Neuron (in vitro differentiated cells): ENCODE data around the gene CCDC63.
"Not testable (repeated sequence)": the region's sequence is repeated elsewhere in the genome, so short reads cannot be mapped to it uniquely, and the experiment has no call there.

Experiments
- H2AFZ ChIP-seq: one replicate; pipeline ENCODE4 v1.6.1; 2013; ENCODE audit warnings: low read depth, mild to moderate bottlenecking, inconsistent platforms, low read length, moderate library complexity
- H3K27me3 ChIP-seq: one replicate; pipeline ENCODE4 v1.6.1; 2013; ENCODE audit warnings: low read length; ENCODE audit not compliant: insufficient read depth
- H3K36me3 ChIP-seq: one replicate; pipeline ENCODE4 v1.6.1; 2013; ENCODE audit warnings: low read length; ENCODE audit not compliant: insufficient read depth
- H3K4me1 ChIP-seq: one replicate; pipeline ENCODE4 v1.6.1; 2013; ENCODE audit warnings: low read length; ENCODE audit not compliant: insufficient read depth
- H3K4me3 ChIP-seq: 2 replicates; pipeline ENCODE4 v1.5.1; 2013; ENCODE audit warnings: mild to moderate bottlenecking, low read length, moderate library complexity
- H3K9me3 ChIP-seq: one replicate; pipeline ENCODE4 v1.6.1; 2013; ENCODE audit warnings: low read length

The CCDC63 gene

GRCh38 chr12:110849221-110849620 is 2.4 kb downstream of the CCDC63 start:
- H3K27me3 ChIP-seq = peaks cover 17% of the 10 kb centered on the region
- no peaks in the 10 kb centered on the region for H3K36me3 ChIP-seq
- H2AFZ ChIP-seq = no peak overlapping the region
- no peaks in the 10 kb centered on the region for H3K4me1 ChIP-seq
- H3K4me3 ChIP-seq = no peak overlapping the region
- no peaks in the 10 kb centered on the region for H3K9me3 ChIP-seq

- H2AFZ ChIP-seq = no peak overlapping the region
- H3K27me3 ChIP-seq = peaks cover 17% of the 10 kb centered on the region
- H3K4me3 ChIP-seq = no peak overlapping the region
Measured at GRCh38 chr12:110849748-110850403, 3.1 kb downstream of the CCDC63 start.

GRCh38 chr12:110850762-110851161 is 4.0 kb downstream of the CCDC63 start:
- peaks cover 17% of the 10 kb centered on the region for H3K27me3 ChIP-seq
- H3K36me3 ChIP-seq = no peaks in the 10 kb centered on the region
- no peak overlapping the region for H3K4me3 ChIP-seq
- no peaks in the 10 kb centered on the region for H3K4me1 ChIP-seq
- H2AFZ ChIP-seq = no peak overlapping the region
- H3K9me3 ChIP-seq = no peaks in the 10 kb centered on the region

More at GRCh38 chr12:110849748-110850403, 3.1 kb downstream of the CCDC63 start:
- Histone ChIP-seq H3K36me3 (no peaks in the 10 kb centered on the region), H3K9me3 (no peaks in the 10 kb centered on the region), H3K4me1 (no peaks in the 10 kb centered on the region)

- Histone ChIP-seq H3K4me3 (no peak overlapping the region), H3K9me3 (no peaks in the 10 kb centered on the region), H3K36me3 (no peaks in the 10 kb centered on the region), H3K27me3 (no peaks in the 10 kb centered on the region), H2AFZ (no peak overlapping the region), H3K4me1 (no peaks in the 10 kb centered on the region)
Measured at GRCh38 chr12:110853836-110854235, 7.0 kb downstream of the CCDC63 start.

GRCh38 chr12:110856542-110856941 is 9.8 kb downstream of the CCDC63 start:
- H3K36me3 ChIP-seq = no peaks in the 10 kb centered on the region
- H2AFZ ChIP-seq = no peak overlapping the region
- H3K9me3 ChIP-seq = no peaks in the 10 kb centered on the region
- H3K4me1 ChIP-seq = peaks cover 5% of the 10 kb centered on the region
- no peaks in the 10 kb centered on the region for H3K27me3 ChIP-seq
- H3K4me3 ChIP-seq = no peak overlapping the region

- Histone ChIP-seq H3K4me1 (peaks cover 12% of the 10 kb centered on the region), H3K9me3 (no peaks in the 10 kb centered on the region), H3K27me3 (no peaks in the 10 kb centered on the region), H2AFZ (no peak overlapping the region), H3K4me3 (no peak overlapping the region), H3K36me3 (no peaks in the 10 kb centered on the region)
Measured at GRCh38 chr12:110857528-110857927, 10.7 kb downstream of the CCDC63 start.

- not testable (repeated sequence) for H3K4me3 ChIP-seq, H3K36me3 ChIP-seq, H3K9me3 ChIP-seq, H2AFZ ChIP-seq, H3K27me3 ChIP-seq
- H3K4me1 ChIP-seq = peaks cover 12% of the 10 kb centered on the region
Measured at GRCh38 chr12:110857954-110858353, 11.2 kb downstream of the CCDC63 start.

- no peak overlapping the region for H2AFZ ChIP-seq
- H3K4me3 ChIP-seq = no peak overlapping the region
- H3K27me3 ChIP-seq = no peaks in the 10 kb centered on the region
- H3K36me3 ChIP-seq = no peaks in the 10 kb centered on the region
- H3K9me3 ChIP-seq = no peaks in the 10 kb centered on the region
- H3K4me1 ChIP-seq = peaks cover 12% of the 10 kb centered on the region
Measured at GRCh38 chr12:110858848-110859247, 12.1 kb downstream of the CCDC63 start.

GRCh38 chr12:110860833-110861296 is 14.1 kb downstream of the CCDC63 start:
- H3K9me3 ChIP-seq = no peaks in the 10 kb centered on the region
- H3K36me3 ChIP-seq = no peaks in the 10 kb centered on the region
- H2AFZ ChIP-seq = no peak overlapping the region
- H3K4me1 ChIP-seq = peaks cover 12% of the 10 kb centered on the region
- H3K4me3 ChIP-seq = no peak overlapping the region
- H3K27me3 ChIP-seq = no peaks in the 10 kb centered on the region

- Histone ChIP-seq H3K4me3 (no peak overlapping the region), H3K4me1 (peaks cover 12% of the 10 kb centered on the region), H3K27me3 (no peaks in the 10 kb centered on the region), H3K9me3 (no peaks in the 10 kb centered on the region), H2AFZ (no peak overlapping the region), H3K36me3 (no peaks in the 10 kb centered on the region)
Measured at GRCh38 chr12:110861729-110862128, 14.9 kb downstream of the CCDC63 start.

GRCh38 chr12:110862329-110862728 is 15.5 kb downstream of the CCDC63 start:
- H3K9me3 ChIP-seq = no peaks in the 10 kb centered on the region
- H3K4me1 ChIP-seq = peaks cover 12% of the 10 kb centered on the region
- no peaks in the 10 kb centered on the region for H3K36me3 ChIP-seq
- H3K27me3 ChIP-seq = no peaks in the 10 kb centered on the region
- H2AFZ ChIP-seq = no peak overlapping the region
- H3K4me3 ChIP-seq = no peak overlapping the region

- H3K9me3 ChIP-seq = no peaks in the 10 kb centered on the region
- H3K27me3 ChIP-seq = no peaks in the 10 kb centered on the region
- no peak overlapping the region for H2AFZ ChIP-seq
- no peaks in the 10 kb centered on the region for H3K36me3 ChIP-seq
- H3K4me1 ChIP-seq = peaks cover 12% of the 10 kb centered on the region
- no peak overlapping the region for H3K4me3 ChIP-seq
Measured at GRCh38 chr12:110863161-110863560, 16.4 kb downstream of the CCDC63 start.

- H3K4me3 ChIP-seq = no peak overlapping the region
- H3K36me3 ChIP-seq = no peaks in the 10 kb centered on the region
- peaks cover 12% of the 10 kb centered on the region for H3K4me1 ChIP-seq
- no peaks in the 10 kb centered on the region for H3K27me3 ChIP-seq
- H2AFZ ChIP-seq = no peak overlapping the region
- peaks cover 2% of the 10 kb centered on the region for H3K9me3 ChIP-seq
Measured at GRCh38 chr12:110865521-110865920, 18.7 kb downstream of the CCDC63 start.

- Histone ChIP-seq H3K4me1 (no peaks in the 10 kb centered on the region), H3K9me3 (peaks cover 2% of the 10 kb centered on the region), H3K36me3 (no peaks in the 10 kb centered on the region), H3K4me3 (no peak overlapping the region), H2AFZ (no peak overlapping the region), H3K27me3 (no peaks in the 10 kb centered on the region)
Measured at GRCh38 chr12:110869026-110869425, 22.2 kb downstream of the CCDC63 start.
